Esophagus squamous epithelium (tissue), 4 donors: Measurements from ENCODE around the gene HOXA7.

ENCODE experiments used
- CTCF ChIP-seq, 6 experiments: fragments of 450-650 bp in 4 of 6; fragments of 200-600 bp in 2 of 6; sonication (generic) in 2 of 6; IDR thresholded peaks; one replicate each; pipeline ENCODE4 v1.5.1; 2016 to 2019; ENCODE audit warnings: antibody characterized with exemption in 6 of 6, mild to moderate bottlenecking in 4 of 6, moderate library complexity in 4 of 6
- POLR2A ChIP-seq, 4 donors: fragments of 450-650 bp; IDR thresholded peaks; one replicate each; pipeline ENCODE4 v1.6.1; 2017; ENCODE audit warnings: antibody characterized with exemption in 4 of 4, mild to moderate bottlenecking in 4 of 4, moderate library complexity in 3 of 4

GRCh38 chr7:27174874-27175625, 18.6 kb upstream of the HOXA7 start:
- no peak for TF ChIP-seq POLR2A (IDR thresholded peaks at IDR 0.05)
- TF ChIP-seq CTCF (IDR thresholded peaks at IDR 0.05): no peak
